Right ventricle myocardium inferior (tissue), 1 donor: ENCODE data around the gene DCTPP1. TPM values are rescaled to one million over a fixed set of nuclear protein-coding genes. Genes with fewer than 3 reads are reported as not detected.
A peak's percentile ranks its signal among the peaks of the same experiment; 100 is the strongest.
"Not testable (repeated sequence)": the region's sequence is repeated elsewhere in the genome, so short reads cannot be mapped to it uniquely, and the experiment has no call there.

Source experiments
- ATAC-seq: fragments of 200-7000 bp; cut with Tn5 transposase; one replicate; pipeline ENCODE4 v1.9.1; 2020; ENCODE audit warnings: mild to moderate bottlenecking, moderate library complexity
- DNase-seq: peaks from one replicate; pipeline ENCODE4 v3.0.0; 2021; ENCODE audit errors: missing footprints
- intact Hi-C: fragments of 100-400 bp; cut with DNase I; formaldehyde crosslinking; loops from one replicate; pipeline ENCODE4 v1.11.0; 2022
- total RNA-seq: library from RNA; stranded (reverse); fragmentation: NEBNext Ultra II Directional; extraction: Animal tissue kit (Norgen Biotek cat#: 25700); gene quantifications from one replicate; pipeline ENCODE4 v1.2.1, GENCODE V29; 2021
- donor health status: DM: no; HTN: yes; CAD: no; lungs with severe emphysema.

The DCTPP1 gene
- total RNA-seq, 1 donor from 2014 or later: 35.2 TPM

DNA sequence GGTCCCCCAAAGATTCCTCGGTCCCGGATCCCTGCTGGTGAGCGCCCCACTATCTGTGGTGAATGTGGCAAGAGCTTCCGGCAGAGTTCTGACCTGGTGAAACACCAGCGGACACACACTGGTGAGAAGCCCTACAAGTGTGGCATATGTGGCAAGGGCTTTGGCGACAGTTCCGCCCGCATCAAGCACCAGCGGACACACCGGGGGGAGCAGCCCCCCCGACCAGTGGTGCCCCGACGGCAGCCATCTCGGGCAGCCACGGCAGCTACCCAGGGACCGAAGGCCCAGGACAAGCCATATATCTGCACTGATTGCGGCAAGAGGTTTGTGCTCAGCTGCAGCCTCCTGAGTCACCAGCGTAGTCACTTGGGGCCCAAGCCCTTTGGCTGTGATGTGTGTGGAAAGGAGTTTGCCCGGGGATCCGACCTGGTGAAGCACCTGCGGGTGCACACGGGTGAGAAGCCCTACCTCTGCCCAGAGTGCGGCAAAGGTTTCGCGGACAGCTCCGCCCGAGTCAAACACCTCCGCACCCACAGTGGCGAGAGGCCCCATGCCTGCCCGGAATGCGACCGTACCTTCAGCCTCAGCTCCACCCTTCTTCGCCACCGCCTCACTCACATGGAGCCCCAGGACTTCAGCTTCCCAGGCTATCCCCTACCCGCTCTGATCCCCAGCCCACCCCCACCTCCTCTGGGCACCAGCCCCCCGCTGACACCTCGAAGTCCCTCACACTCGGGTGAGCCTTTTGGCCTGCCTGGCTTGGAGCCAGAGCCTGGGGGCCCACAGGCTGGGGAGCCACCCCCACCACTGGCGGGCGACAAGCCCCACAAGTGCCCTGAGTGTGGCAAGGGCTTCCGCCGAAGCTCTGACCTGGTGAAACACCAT, 31.8 kb downstream of the DCTPP1 start:
- no peak for ATAC-seq
- intact Hi-C loops: no loop called here
- peak; percentile 21 for DNase-seq

DNA sequence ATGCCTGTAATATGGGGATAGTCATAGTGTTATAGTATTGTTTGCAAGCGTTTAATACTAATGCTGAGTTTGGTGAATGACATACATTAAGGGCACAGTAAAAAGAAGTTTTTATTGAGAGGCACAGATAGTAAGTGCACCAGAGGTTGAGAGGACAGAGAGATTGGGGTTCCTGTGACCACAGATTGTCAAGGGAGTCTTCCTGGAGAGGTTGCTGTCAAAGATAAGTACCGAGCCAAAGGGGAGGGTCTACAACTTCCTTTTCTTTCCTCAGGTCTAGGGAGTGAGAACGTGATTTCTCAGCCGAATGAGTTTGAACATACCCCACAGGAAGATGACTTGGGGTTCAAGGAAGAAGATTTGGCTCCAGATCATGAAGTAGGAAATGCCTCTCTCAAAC, 32.8 kb downstream of the DCTPP1 start:
- intact Hi-C loops: no loop called here

GRCh38 chr16:30396627-30397026, 33.2 kb downstream of the DCTPP1 start:
- ATAC-seq, DNase-seq, intact Hi-C loops: not testable (repeated sequence)

More for the DNA sequence above, 32.8 kb downstream of the DCTPP1 start:
- ATAC-seq: no peak
- no peak for DNase-seq

GRCh38 chr16:30395992-30396585, 33.7 kb downstream of the DCTPP1 start:
- intact Hi-C loops: no loop called here
- ATAC-seq (no peak), DNase-seq (no peak)

DNA sequence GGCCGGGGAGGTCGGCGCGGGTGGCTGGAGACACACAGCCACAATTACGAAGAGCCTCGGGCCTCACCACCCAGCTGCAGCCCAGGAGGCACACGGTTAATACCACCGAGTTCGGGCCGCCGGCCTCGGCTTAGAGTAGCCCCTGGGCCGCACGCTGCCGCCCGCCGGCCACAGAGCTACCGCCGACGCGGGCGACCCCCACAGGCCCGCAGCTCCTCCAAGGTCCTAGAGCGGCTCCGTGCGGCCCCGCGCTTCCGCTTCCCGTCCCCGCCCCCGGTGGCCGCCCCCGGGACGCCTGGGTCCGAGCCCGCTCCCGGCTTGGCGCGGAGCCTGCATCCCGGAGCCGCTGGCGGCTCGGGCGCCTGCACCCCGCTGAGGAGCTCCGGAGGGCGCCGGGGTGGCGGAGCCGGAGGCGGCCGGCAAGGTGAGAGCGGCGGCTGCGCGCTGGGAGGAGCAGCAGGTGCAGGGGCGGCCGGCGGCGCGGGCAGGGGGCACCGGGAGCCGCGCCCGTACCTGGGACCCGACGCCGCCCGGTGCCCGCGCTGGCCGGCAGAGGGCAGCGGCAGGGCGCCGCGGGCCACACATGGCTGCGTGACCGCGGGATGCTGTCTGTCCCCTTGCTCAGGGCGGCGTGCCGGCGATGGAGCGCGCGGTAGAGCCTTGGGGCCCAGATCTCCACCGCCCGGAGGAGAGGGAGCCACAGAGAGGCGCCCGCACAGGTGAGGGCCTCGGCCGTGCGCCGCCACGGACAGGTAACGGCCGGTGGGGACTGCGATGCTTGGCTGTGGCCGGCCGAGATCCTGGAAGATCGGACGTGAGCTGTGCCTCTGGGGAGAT, 34.5 kb downstream of the DCTPP1 start, which contains the start of gene ZNF48:
TSS of gene ZNF48 (plus strand) at position 266 of the 837 bp plus-strand sequence. CDS start at position 641, 375 bp downstream.
- DNase-seq (peak; percentile 94), ATAC-seq (peak; percentile 98)
- intact Hi-C loops: no loop called here

- DNase-seq: peak; percentile 53
- ATAC-seq: peak; percentile 24
- intact Hi-C loops: no loop called here
Observed at GRCh38 chr16:30394592-30395154, 35.2 kb downstream of the DCTPP1 start.

DNA sequence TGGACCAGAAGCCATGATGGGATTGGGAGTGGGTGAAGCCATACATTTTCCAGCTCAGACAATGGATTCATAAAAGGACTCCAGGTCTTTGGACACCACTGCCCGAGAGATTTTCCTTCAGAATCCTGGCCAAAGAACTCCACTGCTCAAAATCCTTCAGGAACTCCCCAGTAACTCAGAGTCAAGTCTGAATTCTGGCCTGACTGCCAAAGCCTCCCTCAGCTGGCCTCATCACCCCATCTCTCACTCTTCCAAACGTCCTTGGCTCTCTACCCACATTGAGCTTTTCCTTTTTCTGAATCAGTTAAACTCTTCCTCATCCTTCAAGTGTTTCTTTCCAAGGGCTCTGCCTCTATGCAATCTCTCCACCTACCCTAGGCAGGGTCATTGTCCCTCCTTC, 46.3 kb downstream of the DCTPP1 start:
- DNase-seq (no peak), ATAC-seq (no peak)
- intact Hi-C loops: no loop called here

DNA sequence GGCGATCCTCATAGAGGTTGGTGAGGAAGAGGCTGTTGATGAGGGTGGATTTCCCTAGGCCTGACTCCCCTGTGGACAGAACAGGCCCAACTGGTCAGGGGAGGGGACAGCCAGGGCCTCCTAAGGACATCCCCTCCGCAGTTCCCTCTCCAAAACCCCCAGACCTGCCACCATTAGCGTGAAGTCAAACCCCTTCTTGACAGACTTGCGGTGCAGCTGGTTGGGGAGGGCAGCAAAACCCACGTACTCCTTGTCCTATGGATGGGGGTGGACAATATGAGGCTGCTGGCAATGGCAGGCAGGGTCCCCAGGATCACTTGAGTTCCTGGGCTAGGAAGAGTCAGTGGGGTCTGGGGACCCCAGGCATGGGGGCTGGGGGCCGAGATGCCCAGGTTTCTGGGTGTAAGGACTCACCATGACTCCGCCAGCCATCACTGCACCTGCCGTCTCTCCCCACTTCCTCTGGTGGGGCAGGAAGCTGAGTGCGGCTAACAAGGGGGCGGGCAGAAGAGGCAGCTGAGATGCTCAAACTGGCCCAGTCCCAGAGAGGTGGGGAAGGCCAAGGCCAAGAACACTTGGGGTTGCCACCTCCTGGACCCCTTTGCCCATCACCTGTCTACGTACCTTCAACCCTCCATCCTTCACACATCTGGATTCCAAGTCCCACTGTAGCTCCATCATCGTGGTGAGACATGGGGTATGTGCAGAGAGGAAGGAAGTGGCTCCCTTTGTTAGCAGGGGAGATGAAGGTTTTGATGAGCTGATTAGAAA, 47.5 kb downstream of the DCTPP1 start, which contains the start of gene SEPTIN1:
TSS of gene SEPTIN1 (minus strand) at position 451 of the 771 bp plus-strand sequence. CDS start at position 432, 19 bp downstream.
- ATAC-seq: no peak
- peak; percentile 59 for DNase-seq
- intact Hi-C loops: no loop called here

- no peak for ATAC-seq
- DNase-seq: peak; percentile 52
- intact Hi-C loops: no loop called here
Observed at GRCh38 chr16:30381291-30382041, 48.4 kb downstream of the DCTPP1 start.

DNA sequence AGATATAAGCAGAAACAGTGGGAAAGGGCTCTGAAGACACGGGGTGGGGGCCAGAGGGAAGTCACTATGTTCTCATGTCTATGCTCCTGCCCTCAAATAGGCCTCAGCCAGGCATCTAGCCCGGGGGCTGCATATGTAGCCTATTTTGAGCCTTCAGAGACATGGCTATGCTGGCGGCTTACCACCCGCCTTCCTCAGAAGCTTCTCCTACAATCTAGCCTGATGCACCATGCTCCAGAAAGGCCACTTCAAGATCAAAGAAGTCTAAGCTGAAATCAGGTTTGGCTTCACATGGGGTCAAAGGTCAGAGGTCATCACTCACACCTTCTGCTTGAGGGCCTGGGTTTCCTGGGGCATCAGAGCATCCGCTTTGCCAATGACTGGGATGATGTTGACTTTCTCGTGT, 49.0 kb downstream of the DCTPP1 start:
- intact Hi-C loops: no loop called here
- ATAC-seq (no peak), DNase-seq (peak; percentile 21)

- intact Hi-C loops: no loop called here
- ATAC-seq (no peak), DNase-seq (no peak)
Observed at GRCh38 chr16:30380072-30380802, 49.6 kb downstream of the DCTPP1 start.

GRCh38 chr16:30379158-30379783, 50.6 kb downstream of the DCTPP1 start:
- no peak for DNase-seq
- no peak for ATAC-seq
- intact Hi-C loops: no loop called here

DNA sequence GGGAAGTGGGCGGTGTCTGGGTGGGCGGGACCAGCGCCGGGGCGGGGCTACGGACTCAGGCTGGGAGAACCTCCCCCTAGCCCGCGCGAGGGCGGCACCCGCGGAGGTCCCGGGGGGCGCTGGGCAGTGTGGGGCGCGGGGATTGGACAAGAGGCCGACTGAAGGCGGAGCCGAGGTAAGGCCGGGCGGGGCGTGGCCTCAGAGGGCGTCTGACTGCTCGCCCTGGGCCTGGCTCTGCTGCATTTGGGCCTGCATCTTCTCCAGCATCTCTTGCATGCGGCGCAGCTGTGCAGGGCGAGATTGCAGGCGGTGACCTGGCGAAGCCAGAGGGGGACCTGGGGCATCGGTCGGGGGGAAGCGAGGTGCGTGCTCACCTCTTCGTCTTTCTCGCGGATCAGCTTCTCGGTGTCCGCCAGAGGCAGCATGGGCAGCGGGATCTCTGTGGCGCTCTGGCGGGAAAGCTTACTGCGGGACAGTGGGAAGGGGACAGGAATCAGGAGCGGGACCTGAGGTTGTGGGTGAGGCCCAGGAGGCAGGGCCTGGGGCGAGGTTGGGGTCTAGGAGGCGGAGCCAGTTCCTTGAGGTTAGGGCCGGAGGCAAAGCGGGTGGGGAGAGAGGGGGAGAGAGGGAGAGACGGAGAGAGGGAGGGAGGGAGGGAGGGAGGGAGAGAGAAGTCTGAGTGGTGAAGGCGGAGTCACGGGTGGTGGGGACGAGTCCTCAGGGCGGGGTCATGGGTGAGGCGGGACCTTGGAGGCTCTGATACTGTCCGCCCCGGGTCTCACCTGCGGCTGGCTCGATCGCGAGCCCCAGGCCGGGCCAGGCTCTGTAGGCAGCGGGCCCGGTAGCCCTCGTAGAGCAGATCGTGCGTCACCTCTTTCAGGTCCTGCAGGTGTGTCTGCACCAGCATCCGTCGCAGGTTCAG, 51.3 kb downstream of the DCTPP1 start:
- DNase-seq (peak; percentile 99), ATAC-seq (peak; percentile 98)
- intact Hi-C loops: no loop called here

DNA sequence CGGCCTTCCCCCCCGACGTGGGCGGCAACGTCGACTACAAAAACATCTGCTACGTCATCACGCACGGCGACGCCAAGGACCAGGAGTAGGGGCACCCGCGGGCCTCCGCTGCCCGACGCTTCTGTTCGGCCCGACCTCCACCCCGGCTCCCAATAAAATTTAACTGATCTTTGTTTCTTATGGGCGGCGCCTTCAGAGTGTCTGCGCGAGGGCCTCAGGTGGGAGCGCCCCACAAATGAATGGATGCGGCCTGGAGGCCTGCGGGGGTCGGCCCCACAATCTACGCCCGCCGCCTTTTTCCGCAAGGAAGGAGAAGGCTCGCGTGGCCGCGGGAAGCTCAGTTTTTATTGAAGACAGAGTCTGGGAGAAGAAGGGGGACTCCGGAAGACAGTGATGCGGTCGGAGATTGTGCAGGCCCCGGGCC, 52.0 kb downstream of the DCTPP1 start:
- intact Hi-C loops: no loop called here
- ATAC-seq (peak; percentile 78), DNase-seq (peak; percentile 99)
